PC-9 (cell line): Measurements from ENCODE around the gene CAPZA1. TPM values are rescaled to one million over a fixed set of nuclear protein-coding genes. Genes with fewer than 3 reads are reported as not detected.
A peak's percentile ranks its signal among the peaks of the same experiment; 100 is the strongest.

Experiments used
- BruUV-seq: library from RNA; stranded (reverse); fragments of 400-500 nt; replicated peaks from 2 replicates; lab custom pipeline; 2021; lab: Mats Ljungman, UMichigan
- CTCF ChIA-PET: fragments of 300-600 bp; sonication (Branson Sonifier 250); formaldehyde crosslinking; loops from one replicate; lab custom pipeline; 2022; ENCODE audit warnings: antibody characterized with exemption; lab: Charles Lee
- POLR2A ChIA-PET: fragments of 300-600 bp; sonication (Branson Sonifier 250); formaldehyde crosslinking; loops from one replicate; lab custom pipeline; 2022; ENCODE audit warnings: antibody characterized with exemption; ENCODE audit not compliant: unreplicated experiment; lab: Charles Lee
- DNase-seq, 2 experiments: peaks; one replicate each; pipeline versions ENCODE4 v3.0.0 to v3.0.0-alpha.2; 2015 to 2022; ENCODE audit warnings: mixed read lengths in 1 of 2
- H2AFZ ChIP-seq: fragments of 200-600 bp; sonication (generic); 2 replicates; pipeline ENCODE4 v1.8.1; 2017; ENCODE audit warnings: antibody characterized with exemption
- H3F3A ChIP-seq: fragments of 200-600 bp; sonication (generic); 2 replicates; pipeline ENCODE4 v1.8.1; 2017; ENCODE audit warnings: antibody characterized with exemption, mild to moderate bottlenecking, low read depth; ENCODE audit not compliant: insufficient read depth
- H3K27ac ChIP-seq: fragments of 200-600 bp; sonication (generic); 2 replicates; pipeline ENCODE4 v1.6.1; 2016; ENCODE audit warnings: mixed run types
- H3K27me3 ChIP-seq: fragments of 200-600 bp; sonication (generic); 2 replicates; pipeline ENCODE4 v1.6.1; 2016; ENCODE audit warnings: low read depth, mixed run types; ENCODE audit not compliant: insufficient read depth
- H3K36me3 ChIP-seq: fragments of 200-600 bp; sonication (generic); 2 replicates; pipeline ENCODE4 v1.6.1; 2016; ENCODE audit warnings: low read depth, mixed run types
- H3K4me1 ChIP-seq: fragments of 200-600 bp; sonication (generic); replicated peaks from 2 replicates; pipeline ENCODE4 v1.6.1; 2016; ENCODE audit warnings: mixed run types; ENCODE audit not compliant: insufficient read depth
- H3K4me2 ChIP-seq: fragments of 200-600 bp; sonication (generic); 2 replicates; pipeline ENCODE4 v1.6.1; 2017; ENCODE audit warnings: mixed run types
- H3K4me3 ChIP-seq: fragments of 200-600 bp; sonication (generic); 2 replicates; pipeline ENCODE4 v1.6.1; 2016; ENCODE audit warnings: mixed run types
- H3K79me2 ChIP-seq: fragments of 200-600 bp; sonication (generic); 2 replicates; pipeline ENCODE4 v1.6.1; 2017; ENCODE audit warnings: low read depth, mixed run types
- H3K9me2 ChIP-seq: fragments of 200-600 bp; sonication (generic); 2 replicates; pipeline ENCODE4 v1.8.1; 2017; ENCODE audit warnings: mild to moderate bottlenecking; ENCODE audit not compliant: insufficient read depth
- H3K9me3 ChIP-seq: fragments of 200-600 bp; sonication (generic); 2 replicates; pipeline ENCODE4 v1.8.1; 2016; ENCODE audit warnings: low read depth; ENCODE audit not compliant: insufficient read depth
- H4K20me1 ChIP-seq: fragments of 200-600 bp; sonication (generic); 2 replicates; pipeline ENCODE4 v1.8.1; 2017; ENCODE audit not compliant: insufficient read depth
- CTCF ChIP-seq: fragments of 200-600 bp; sonication (generic); conservative IDR thresholded peaks from 2 replicates; pipeline ENCODE4 v1.6.1; 2017; ENCODE audit warnings: mixed run types, antibody characterized with exemption, mild to moderate bottlenecking, moderate library complexity
- EZH2 ChIP-seq: fragments of 200-600 bp; sonication (generic); IDR thresholded peaks from 2 replicates; pipeline ENCODE4 v1.8.0; 2017; ENCODE audit warnings: antibody characterized with exemption, low read depth
- intact Hi-C: fragments of 100-400 bp; cut with micrococcal nuclease; formaldehyde crosslinking; loops from one replicate; pipeline ENCODE4 v1.10.0; 2022; ENCODE audit not compliant: unreplicated experiment
- total RNA-seq: library from RNA; stranded (reverse); gene quantifications from 2 replicates; pipeline ENCODE4 v1.2.3, GENCODE V29; 2021

Gene CAPZA1
- total RNA-seq, 1 experiment from 2014 or later = 145 TPM

GRCh38 chr1:112713466-112714312 is 94.1 kb downstream of the CAPZA1 start:
- intact Hi-C loops = loop anchor here (2.0 kb wide), 1 partner anchor 323 kb away; no protein-coding TSS in a partner anchor
- Histone ChIP-seq H3K27me3 (no peaks in the 10 kb centered on the region), H3F3A (peaks cover 11% of the 10 kb centered on the region), H3K4me1 (peaks cover 18% of the 10 kb centered on the region), H3K4me3 (peak overlapping the region; percentile 85), H3K36me3 (no peaks in the 10 kb centered on the region), H3K9me3 (no peaks in the 10 kb centered on the region), H3K9me2 (no peaks in the 10 kb centered on the region), H3K4me2 (peak overlapping the region; percentile 97), H2AFZ (peak overlapping the region; percentile 95), H3K27ac (no peak overlapping the region), H3K79me2 (no peaks in the 10 kb centered on the region), H4K20me1 (no peaks in the 10 kb centered on the region)
- POLR2A ChIA-PET = no interaction called here
- DNase-seq = peak in 1 of 2 experiments; percentile 50
- TF ChIP-seq CTCF (no peak), EZH2 (no peak)
- CTCF ChIA-PET = no interaction called here
- BruUV-seq = TSS peak; percentile 31

GRCh38 chr1:112714313-112715263 is 95.0 kb downstream of the CAPZA1 start:
- no TSS peak for BruUV-seq
- Histone ChIP-seq H3K4me2 (peak overlapping the region; percentile 97), H3K79me2 (no peaks in the 10 kb centered on the region), H3K36me3 (no peaks in the 10 kb centered on the region), H3K4me1 (peaks cover 18% of the 10 kb centered on the region), H3F3A (peaks cover 11% of the 10 kb centered on the region), H3K9me2 (no peaks in the 10 kb centered on the region), H3K4me3 (peak overlapping the region; percentile 85), H3K27ac (no peak overlapping the region), H2AFZ (peak overlapping the region; percentile 95), H3K27me3 (no peaks in the 10 kb centered on the region), H3K9me3 (no peaks in the 10 kb centered on the region), H4K20me1 (no peaks in the 10 kb centered on the region)
- peak in 1 of 2 experiments; percentile 25 for DNase-seq
- no peak for TF ChIP-seq EZH2
- TF ChIP-seq CTCF = peak; percentile 35; the same call in 1 of the 2 replicates
- intact Hi-C loops = loop anchor here (2.0 to 5.0 kb wide), 6 partner anchors 153 to 963 kb away; partner anchors contain the start of genes MAGI3 and SLC16A1
- ChIA-PET CTCF (interaction anchor here (0.6 to 3.4 kb wide), 9 partner anchors 12 to 358 kb away, joined by 3 to 25 read pairs (median 6); partner anchors contain the start of gene LRIG2), POLR2A (interaction anchor here (0.6 to 1.1 kb wide), 5 partner anchors 47 to 326 kb away, joined by 3 to 24 read pairs (median 4); no protein-coding TSS in a partner anchor)
